GM23338 (cell line): ENCODE data around the gene HERPUD2. TPM values are rescaled to one million over a fixed set of nuclear protein-coding genes. Genes with fewer than 3 reads are reported as not detected.
A peak's percentile ranks its signal among the peaks of the same experiment; 100 is the strongest.

ENCODE experiments used
- ATAC-seq: fragments of 200-7000 bp; cut with Tn5 transposase; 3 replicates; pipeline ENCODE4 v1.9.1; 2020
- DNase-seq: peaks from one replicate; pipeline ENCODE4 v3.0.0-alpha.2; 2015; ENCODE audit warnings: low spot score
- H2AFZ ChIP-seq: fragments of 200-600 bp; sonication (generic); 2 replicates; pipeline ENCODE4 v1.8.0; 2016; ENCODE audit warnings: antibody characterized with exemption, mild to moderate bottlenecking, moderate library complexity
- H3F3A ChIP-seq: fragments of 200-600 bp; sonication (generic); replicated peaks from 2 replicates; pipeline ENCODE4 v1.8.0; 2017; ENCODE audit warnings: antibody characterized with exemption, mixed run types, low read depth
- H3K27ac ChIP-seq: fragments of 200-600 bp; sonication (generic); 2 replicates; pipeline ENCODE4 v1.6.1; 2016; ENCODE audit warnings: low read depth
- H3K27me3 ChIP-seq: fragments of 200-600 bp; sonication (generic); 2 replicates; pipeline ENCODE4 v1.8.0; 2016; ENCODE audit warnings: mild to moderate bottlenecking, mixed run types, moderate library complexity; ENCODE audit not compliant: insufficient read depth
- H3K36me3 ChIP-seq: fragments of 200-600 bp; sonication (generic); 2 replicates; pipeline ENCODE4 v1.8.0; 2016; ENCODE audit warnings: mild to moderate bottlenecking; ENCODE audit not compliant: insufficient read depth
- H3K4me1 ChIP-seq: fragments of 200-600 bp; sonication (generic); 2 replicates; pipeline ENCODE4 v1.8.0; 2016; ENCODE audit warnings: mild to moderate bottlenecking, moderate library complexity; ENCODE audit not compliant: insufficient read depth
- H3K4me2 ChIP-seq: fragments of 200-600 bp; sonication (generic); 2 replicates; pipeline ENCODE4 v1.7.1; 2017; ENCODE audit warnings: mixed run types
- H3K4me3 ChIP-seq: fragments of 200-600 bp; sonication (generic); 2 replicates; pipeline ENCODE4 v1.6.1; 2016; ENCODE audit warnings: mixed run types
- H3K79me2 ChIP-seq: fragments of 200-600 bp; sonication (generic); replicated peaks from 2 replicates; pipeline ENCODE4 v1.8.0; 2017; ENCODE audit warnings: mild to moderate bottlenecking; ENCODE audit not compliant: insufficient read depth
- H3K9me2 ChIP-seq: fragments of 200-600 bp; sonication (generic); 2 replicates; pipeline ENCODE4 v1.8.0; 2017; ENCODE audit not compliant: insufficient read depth
- H4K20me1 ChIP-seq: fragments of 200-600 bp; sonication (generic); replicated peaks from 2 replicates; pipeline ENCODE4 v1.8.0; 2017; ENCODE audit warnings: mild to moderate bottlenecking; ENCODE audit not compliant: insufficient read depth
- H3K27ac Mint-ChIP-seq: 2 replicates; pipeline ENCODE4 v1.8.0; 2020; ENCODE audit warnings: inconsistent platforms, mild to moderate bottlenecking, moderate library complexity, mixed read lengths
- H3K27me3 Mint-ChIP-seq: 3 replicates; pipeline ENCODE4 v1.8.0; 2022; ENCODE audit warnings: low read depth, mild to moderate bottlenecking, moderate library complexity, mixed read lengths, inconsistent platforms; ENCODE audit not compliant: insufficient read depth, poor library complexity
- H3K36me3 Mint-ChIP-seq: 3 replicates; pipeline ENCODE4 v1.8.0; 2021; ENCODE audit warnings: low read depth, mild to moderate bottlenecking, inconsistent platforms, moderate library complexity, mixed read lengths
- H3K4me1 Mint-ChIP-seq: 3 replicates; pipeline ENCODE4 v1.8.0; 2020; ENCODE audit warnings: mild to moderate bottlenecking, inconsistent platforms, mixed read lengths
- H3K4me3 Mint-ChIP-seq: 3 replicates; pipeline ENCODE4 v1.8.0; 2021; ENCODE audit warnings: moderate library complexity, mild to moderate bottlenecking, inconsistent platforms, mixed read lengths
- H3K9me3 Mint-ChIP-seq: 3 replicates; pipeline ENCODE4 v1.8.0; 2020; ENCODE audit warnings: moderate library complexity, mild to moderate bottlenecking, inconsistent platforms, mixed read lengths
- CTCF ChIP-seq, 2 experiments: fragments of 200-600 bp in 1 of 2; sonication (generic) in 1 of 2; conservative IDR thresholded peaks; 2 replicates each; pipeline versions ENCODE4 v1.5.1 to v1.6.1; 2016 to 2017; ENCODE audit warnings: antibody characterized with exemption in 2 of 2, low read depth in 2 of 2, mild to moderate bottlenecking in 2 of 2, moderate library complexity in 1 of 2
- ETS1 ChIP-seq: IDR thresholded peaks from 2 replicates; pipeline ENCODE4 v1.6.1; 2016; ENCODE audit warnings: antibody characterized with exemption
- EZH2 ChIP-seq: fragments of 200-600 bp; sonication (generic); IDR thresholded peaks from one replicate; pipeline ENCODE4 v1.8.0; 2017; ENCODE audit warnings: antibody characterized with exemption, mild to moderate bottlenecking, low read depth; ENCODE audit not compliant: unreplicated experiment
- EZH2phosphoT487 ChIP-seq: fragments of 200-600 bp; sonication (generic); IDR thresholded peaks from one replicate; pipeline ENCODE4 v1.8.1; 2018; ENCODE audit warnings: antibody characterized with exemption; ENCODE audit not compliant: unreplicated experiment
- NANOG ChIP-seq: IDR thresholded peaks from 2 replicates; pipeline ENCODE4 v1.6.1; 2016; ENCODE audit warnings: antibody characterized with exemption, borderline replicate concordance
- REST ChIP-seq: IDR thresholded peaks from one replicate; pipeline ENCODE4 v1.6.1; 2018; ENCODE audit warnings: antibody characterized with exemption; ENCODE audit not compliant: unreplicated experiment
- STAT1 ChIP-seq: IDR thresholded peaks from one replicate; pipeline ENCODE4 v1.6.1; 2016; ENCODE audit warnings: antibody characterized with exemption; ENCODE audit not compliant: unreplicated experiment
- ZNF114 ChIP-seq: fragments of 250-450 bp; sonication (Bioruptor Pico); IDR thresholded peaks from 2 replicates; pipeline ENCODE4 v1.5.0; 2020; ENCODE audit warnings: mild to moderate bottlenecking, moderate library complexity
- polyA plus RNA-seq: library from polyadenylated mRNA; unstranded; fragments of >200 nt; fragmentation: Nextera tagmentation; extraction: Ambion mirVana; gene quantifications from 2 replicates; pipeline ENCODE4 v1.2.1, GENCODE V29; 2016
- total RNA-seq: library from RNA; depleted of rRNA; stranded (reverse); fragments of >200 nt; shearing (Covaris generic); gene quantifications from 2 replicates; pipeline ENCODE4 v1.2.3, GENCODE V29; 2014

HERPUD2 gene
- total and polyA plus RNA-seq, 2 experiments from 2014 or later, result 8.0 to 12.0 TPM

GRCh38 chr7:35647171-35647574 lies 47.8 kb downstream of the HERPUD2 start:
- H3K36me3 ChIP-seq, result no peaks in the 10 kb centered on the region
- no peak overlapping the region for H3K27ac ChIP-seq
- DNase-seq (peak; percentile 57), ATAC-seq (peak; percentile 98)
- no peaks in the 10 kb centered on the region for H3K27me3 Mint-ChIP-seq
- H3K4me1 ChIP-seq, result peaks cover 6% of the 10 kb centered on the region
- no peaks in the 10 kb centered on the region for H3F3A ChIP-seq
- H3K36me3 Mint-ChIP-seq, result peaks cover 11% of the 10 kb centered on the region
- H2AFZ ChIP-seq, result no peak overlapping the region
- H3K4me2 ChIP-seq, result peak overlapping the region; percentile 8; the same call in 1 of the 2 replicates
- 0 out of 2 replicates have a peak, but pooled peaks cover 4% of the 10 kb centered on the region for H3K79me2 ChIP-seq
- H3K4me3 Mint-ChIP-seq, result no peak overlapping the region
- H3K27ac Mint-ChIP-seq, result peak overlapping the region; percentile 25; the same call in 1 of the 2 replicates
- peaks cover 36% of the 10 kb centered on the region for H3K4me1 Mint-ChIP-seq
- no peak for TF ChIP-seq STAT1
- no peak for TF ChIP-seq ZNF114 (CRISPR knock-in tag)
- TF ChIP-seq ETS1, result no peak
- no peak for TF ChIP-seq CTCF (conservative IDR thresholded peaks at IDR 0.05; ENCODE audit: low read depth in 2 of 2)
- TF ChIP-seq REST, result no peak
- TF ChIP-seq EZH2, result no peak
- H3K9me2 ChIP-seq, result no peaks in the 10 kb centered on the region
- H3K9me3 Mint-ChIP-seq, result peaks cover 1% of the 10 kb centered on the region; the same call in 2 of the 3 replicates
- H4K20me1 ChIP-seq, result no peaks in the 10 kb centered on the region
- no peaks in the 10 kb centered on the region for H3K27me3 ChIP-seq
- no peak overlapping the region for H3K4me3 ChIP-seq

GRCh38 chr7:35646289-35647023 lies 48.5 kb downstream of the HERPUD2 start:
- Histone ChIP-seq H3K4me2 (peak overlapping the region; percentile 8; the same call in 1 of the 2 replicates), H4K20me1 (no peaks in the 10 kb centered on the region), H3K9me2 (no peaks in the 10 kb centered on the region), H3K79me2 (0 out of 2 replicates have a peak, but pooled peaks cover 3% of the 10 kb centered on the region), H3K27ac (no peak overlapping the region), H3K4me1 (peaks cover 6% of the 10 kb centered on the region), H3K4me3 (no peak overlapping the region), H3K27me3 (no peaks in the 10 kb centered on the region), H2AFZ (no peak overlapping the region), H3F3A (no peaks in the 10 kb centered on the region), H3K36me3 (no peaks in the 10 kb centered on the region)
- ATAC-seq (peak; percentile 29; the same call in 2 of the 3 replicates), DNase-seq (no peak)
- Mint-ChIP-seq H3K36me3 (peaks cover 7% of the 10 kb centered on the region), H3K9me3 (no peaks in the 10 kb centered on the region; the same call in 2 of the 3 replicates), H3K27ac (peak overlapping the region; percentile 74), H3K4me3 (peak overlapping the region; percentile 1; the same call in 1 of the 3 replicates), H3K4me1 (peaks cover 38% of the 10 kb centered on the region), H3K27me3 (no peaks in the 10 kb centered on the region)
- TF ChIP-seq ZNF114 (CRISPR knock-in tag) (no peak), EZH2phosphoT487 (no peak), ETS1 (no peak), NANOG (no peak), EZH2 (no peak)
